ENCODE results near the gene IL17C. TPM values are rescaled to one million over a fixed set of nuclear protein-coding genes. Genes with fewer than 3 reads are reported as not detected.

Gene IL17C
- total RNA-seq, 1 experiment from 2014 or later: 0.31 TPM

DNA sequence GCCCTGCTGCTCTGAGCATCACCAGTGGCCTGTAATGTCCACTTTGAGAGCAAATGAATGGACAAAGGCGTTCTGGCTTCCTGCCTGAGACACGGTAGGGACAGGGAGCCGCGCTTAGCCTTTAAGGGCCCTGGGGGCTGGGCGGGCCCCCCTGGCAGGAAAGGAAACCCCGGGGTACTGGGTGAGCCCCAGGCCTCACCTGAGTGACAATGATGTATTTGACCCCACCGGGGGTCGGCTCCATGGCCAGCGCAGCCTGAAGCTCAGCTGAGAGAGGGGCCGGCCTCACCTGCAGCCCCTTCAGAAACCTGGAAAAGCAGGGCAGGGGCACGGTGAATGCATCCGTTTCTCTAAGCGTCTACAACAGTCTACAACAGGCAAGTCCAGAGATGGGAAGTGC, 14.7 kb downstream of the IL17C start:
- Histone ChIP-seq H2BK15ac (ENCODE audit: low read depth, low read length) (no peak overlapping the region), H3K18ac (ENCODE audit: insufficient read length, low read depth, low read length) (no peak overlapping the region), H3K23ac (ENCODE audit: insufficient read length, low read depth, low read length) (no peak overlapping the region), H3K79me2 (ENCODE audit: insufficient read depth, low read length) (no peaks in the 10 kb centered on the region; the same call in 1 of the 2 replicates), H2BK12ac (ENCODE audit: insufficient read length, low read depth, low read length) (no peak overlapping the region), H3K9ac (ENCODE audit: extremely low read depth, insufficient read length, low read length) (no peak overlapping the region), H3K9me3 (ENCODE audit: control insufficient read depth, low read depth, low read length) (no peaks in the 10 kb centered on the region), H2AFZ (ENCODE audit: low read length) (no peak overlapping the region), H4K20me1 (ENCODE audit: control insufficient read depth, insufficient read depth, insufficient read length) (no peaks in the 10 kb centered on the region), H4K8ac (replicated peaks; ENCODE audit: insufficient read length, low read depth, low read length) (no peak overlapping the region), H2BK5ac (ENCODE audit: insufficient read length, low read length) (no peak overlapping the region), H2BK20ac (ENCODE audit: low read depth, low read length, poor library complexity, severe bottlenecking) (no peak overlapping the region), H3K4me1 (ENCODE audit: insufficient read depth, low read length) (no peaks in the 10 kb centered on the region; the same call in 1 of the 2 replicates), H3K23me2 (ENCODE audit: insufficient read length, low read depth, low read length, poor library complexity, severe bottlenecking) (peaks cover 17% of the 10 kb centered on the region), H3K56ac (ENCODE audit: insufficient read length, low read depth, low read length) (no peak overlapping the region), H4K5ac (ENCODE audit: insufficient read length, low read depth, low read length) (no peak overlapping the region), H2AK5ac (ENCODE audit: insufficient read length, low read length) (no peak overlapping the region), H3K4ac (ENCODE audit: low read depth, low read length) (no peak overlapping the region), H3K27ac (ENCODE audit: insufficient read length, low read depth, low read length) (no peak overlapping the region), H2BK120ac (ENCODE audit: low read depth, low read length, poor library complexity, severe bottlenecking) (no peak overlapping the region), H3K79me1 (ENCODE audit: insufficient read depth, low read depth, low read length, poor library complexity, severe bottlenecking) (peaks cover 3% of the 10 kb centered on the region), H4K91ac (ENCODE audit: insufficient read length, low read depth, low read length) (no peak overlapping the region), H3K4me2 (ENCODE audit: insufficient read depth, insufficient read length, low read length) (no peak overlapping the region), H3T11ph (ENCODE audit: low read length) (no peak overlapping the region), H3K14ac (ENCODE audit: insufficient read depth, low read length) (no peak overlapping the region), H3K27me3 (ENCODE audit: insufficient read depth, low read length) (no peaks in the 10 kb centered on the region)
- Mint-ChIP-seq H3K9me3 (no peaks in the 10 kb centered on the region; a peak in 1 of 5 replicates), H3K27ac (no peak overlapping the region; a peak in 2 of 7 replicates), H3K4me1 (peaks cover 8 to 12% of the 10 kb centered on the region in 2 experiments), H3K4me3 (no peak overlapping the region), H3K36me3 (ENCODE audit: insufficient read depth in 1 of 3, low read depth in 3 of 3) (peaks cover 10 to 31% (median 29%) of the 10 kb centered on the region in 3 experiments; a peak in 6 of 7 replicates), H3K27me3 (ENCODE audit: low read depth) (no peaks in the 10 kb centered on the region)
- TF ChIP-seq, protein P1, sequence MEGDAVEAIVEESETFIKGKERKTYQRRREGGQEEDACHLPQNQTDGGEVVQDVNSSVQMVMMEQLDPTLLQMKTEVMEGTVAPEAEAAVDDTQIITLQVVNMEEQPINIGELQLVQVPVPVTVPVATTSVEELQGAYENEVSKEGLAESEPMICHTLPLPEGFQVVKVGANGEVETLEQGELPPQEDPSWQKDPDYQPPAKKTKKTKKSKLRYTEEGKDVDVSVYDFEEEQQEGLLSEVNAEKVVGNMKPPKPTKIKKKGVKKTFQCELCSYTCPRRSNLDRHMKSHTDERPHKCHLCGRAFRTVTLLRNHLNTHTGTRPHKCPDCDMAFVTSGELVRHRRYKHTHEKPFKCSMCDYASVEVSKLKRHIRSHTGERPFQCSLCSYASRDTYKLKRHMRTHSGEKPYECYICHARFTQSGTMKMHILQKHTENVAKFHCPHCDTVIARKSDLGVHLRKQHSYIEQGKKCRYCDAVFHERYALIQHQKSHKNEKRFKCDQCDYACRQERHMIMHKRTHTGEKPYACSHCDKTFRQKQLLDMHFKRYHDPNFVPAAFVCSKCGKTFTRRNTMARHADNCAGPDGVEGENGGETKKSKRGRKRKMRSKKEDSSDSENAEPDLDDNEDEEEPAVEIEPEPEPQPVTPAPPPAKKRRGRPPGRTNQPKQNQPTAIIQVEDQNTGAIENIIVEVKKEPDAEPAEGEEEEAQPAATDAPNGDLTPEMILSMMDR (conservative IDR thresholded peaks at IDR 0.05): no peak
- DNase-seq: no peak
- no CpG with 5 or more reads among the region's 13 CpGs for WGBS (ENCODE audit: extremely low coverage, insufficient read length, low lambda C conversion rate)

Measured in H9 (cell line).